ENCODE results near the gene MRO. TPM values are rescaled to one million over a fixed set of nuclear protein-coding genes. Genes with fewer than 3 reads are reported as not detected.

The MRO gene
- total and polyA plus RNA-seq, 2 of the 4 experiments (the other 2 are of a cell fraction), result not detected

GRCh38 chr18:50842846-50843245, 23.0 kb upstream of the MRO start:
- Histone ChIP-seq H3K4ac (ENCODE audit: low read depth, low read length) (no peak overlapping the region), H2BK5ac (ENCODE audit: low read depth, low read length, poor library complexity, severe bottlenecking) (no peak overlapping the region), H3K27ac (ENCODE audit: insufficient read depth, low read length) (no peak overlapping the region), H3K27me3 (ENCODE audit: control insufficient read depth, insufficient read depth, low read length) (peaks cover 3% of the 10 kb centered on the region), H3K36me3 (ENCODE audit: control insufficient read depth, insufficient read depth, low read length) (no peaks in the 10 kb centered on the region), H2BK15ac (ENCODE audit: low read depth, low read length) (no peak overlapping the region), H3K18ac (ENCODE audit: low read depth, low read length) (no peak overlapping the region), H4K8ac (ENCODE audit: low read depth in 2 of 2, low read length in 2 of 2) (no peak overlapping the region), H2BK120ac (ENCODE audit: low read depth, low read length) (no peak overlapping the region), H3K14ac (replicated peaks; ENCODE audit: low read depth, low read length) (no peak overlapping the region), H3K4me3 (ENCODE audit: insufficient read depth, low read depth, low read length) (no peak overlapping the region), H2BK20ac (ENCODE audit: low read depth, low read length) (no peak overlapping the region), H3K56ac (ENCODE audit: extremely low read depth, insufficient read depth, low read length) (no peak overlapping the region), H4K91ac (ENCODE audit: insufficient read depth, low read depth, low read length) (no peak overlapping the region), H2AK5ac (ENCODE audit: low read depth, low read length) (no peak overlapping the region), H2AK9ac (replicated peaks; ENCODE audit: low read depth, low read length, poor library complexity) (no peak overlapping the region), H3K23ac (ENCODE audit: low read depth, low read length) (no peak overlapping the region), H3K9ac (ENCODE audit: low read depth, low read length) (no peak overlapping the region), H3K79me1 (ENCODE audit: low read depth in 1 of 2, low read length in 2 of 2) (no peaks in the 10 kb centered on the region), H3K4me1 (ENCODE audit: control insufficient read depth, insufficient read depth, low read length) (no peaks in the 10 kb centered on the region), H3K9me3 (ENCODE audit: control insufficient read depth, insufficient read depth, low read length) (no peaks in the 10 kb centered on the region), H3K9me1 (ENCODE audit: insufficient read depth, low read length) (no peaks in the 10 kb centered on the region), H4K5ac (ENCODE audit: low read depth, low read length) (no peak overlapping the region), H2AFZ (replicated peaks; ENCODE audit: low read length, poor library complexity) (no peak overlapping the region), H4K20me1 (ENCODE audit: insufficient read depth, low read length) (no peaks in the 10 kb centered on the region), H3K4me2 (ENCODE audit: low read depth, low read length) (no peak overlapping the region)
- TF ChIP-seq RAD21 (IDR thresholded peaks at IDR 0.05; ENCODE audit: low read length) (no peak), RFX5 (IDR thresholded peaks at IDR 0.05; ENCODE audit: low read depth, low read length) (no peak), SMC3 (IDR thresholded peaks at IDR 0.05; ENCODE audit: low read depth, low read length) (no peak), MXI1 (IDR thresholded peaks at IDR 0.05; ENCODE audit: borderline replicate concordance, low read depth, low read length) (no peak), BHLHE40 (IDR thresholded peaks at IDR 0.05; ENCODE audit: low read depth, low read length) (no peak), MAZ (IDR thresholded peaks at IDR 0.05; ENCODE audit: borderline replicate concordance, low read depth, low read length) (no peak)
- in situ Hi-C loops (cut with MboI; ENCODE audit: low sequenced_read_pairs) (no loop called here), dilution Hi-C loops (cut with HindIII; ENCODE audit: low sequenced_read_pairs, unreplicated experiment) (no loop called here), intact Hi-C loops (cut with micrococcal nuclease) (no loop called here)
- no peak for DNase-seq
- ChIA-PET POLR2A (ENCODE audit: unreplicated experiment) (no interaction called here), CTCF (no interaction called here)
- no peak for ATAC-seq (ENCODE audit: low read depth)
- no TSS peak for BruUV-seq (replicated peaks)
- 0% methylated on average over 1 of the region's 1 CpG; no CpG with 5 or more reads in 1 of the 2 experiments for WGBS, 2 experiments (ENCODE audit: extremely low coverage in 2 of 2, insufficient read length in 1 of 2)
